ENCODE data around the gene AIF1L. TPM values are rescaled to one million over a fixed set of nuclear protein-coding genes. Genes with fewer than 3 reads are reported as not detected.

AIF1L gene
- total RNA-seq, 1 donor from 2014 or later: 16.2 TPM

DNA sequence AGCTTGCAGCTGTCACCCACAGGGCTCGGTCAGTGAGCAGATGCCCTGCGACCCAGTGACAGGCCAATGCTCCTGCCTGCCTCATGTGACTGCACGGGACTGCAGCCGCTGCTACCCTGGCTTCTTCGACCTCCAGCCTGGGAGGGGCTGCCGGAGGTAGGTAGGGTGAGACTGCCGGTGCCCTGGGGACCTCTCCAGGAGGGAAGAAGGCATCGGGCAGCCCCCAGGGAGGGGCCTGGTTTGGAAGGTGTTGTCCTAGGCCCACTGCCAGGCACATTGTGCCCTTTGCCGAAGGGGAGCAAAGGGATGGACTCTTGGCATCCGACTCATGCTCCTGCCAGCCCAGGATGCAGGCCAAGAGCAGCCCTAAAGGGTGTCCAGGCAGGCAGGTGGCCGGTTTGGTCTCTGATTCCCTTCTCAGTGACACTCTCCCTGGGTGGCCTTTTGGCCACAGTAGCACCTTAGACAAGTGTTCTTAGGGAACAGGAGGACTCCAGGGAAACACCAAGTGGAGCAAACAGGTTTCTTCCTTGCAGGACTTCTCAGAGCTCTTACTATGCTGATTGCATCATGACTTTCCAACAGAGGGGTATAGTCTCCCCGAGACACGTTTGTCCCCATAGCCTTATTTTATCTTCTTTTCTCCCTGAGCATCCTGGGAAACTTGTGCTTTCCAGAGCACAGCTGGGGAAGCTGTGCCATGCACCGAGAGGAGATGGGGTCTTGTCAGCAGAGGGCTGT lies 28.1 kb upstream of the AIF1L start:
- intact Hi-C loops (cut with DNase I): no loop called here
- Histone ChIP-seq H3K27ac (no peak overlapping the region), H3K27me3 (no peaks in the 10 kb centered on the region), H3K9me3 (no peaks in the 10 kb centered on the region), H3K4me3 (no peak overlapping the region), H3K4me1 (no peaks in the 10 kb centered on the region), H3K36me3 (no peaks in the 10 kb centered on the region)
- DNase-seq (ENCODE audit: extremely low spot score in 2 of 2): no peak
- no peak for TF ChIP-seq POLR2AphosphoS5 (IDR thresholded peaks at IDR 0.05; ENCODE audit: insufficient read depth in 1 of 2, low read depth in 1 of 2)
- TF ChIP-seq, protein P1, sequence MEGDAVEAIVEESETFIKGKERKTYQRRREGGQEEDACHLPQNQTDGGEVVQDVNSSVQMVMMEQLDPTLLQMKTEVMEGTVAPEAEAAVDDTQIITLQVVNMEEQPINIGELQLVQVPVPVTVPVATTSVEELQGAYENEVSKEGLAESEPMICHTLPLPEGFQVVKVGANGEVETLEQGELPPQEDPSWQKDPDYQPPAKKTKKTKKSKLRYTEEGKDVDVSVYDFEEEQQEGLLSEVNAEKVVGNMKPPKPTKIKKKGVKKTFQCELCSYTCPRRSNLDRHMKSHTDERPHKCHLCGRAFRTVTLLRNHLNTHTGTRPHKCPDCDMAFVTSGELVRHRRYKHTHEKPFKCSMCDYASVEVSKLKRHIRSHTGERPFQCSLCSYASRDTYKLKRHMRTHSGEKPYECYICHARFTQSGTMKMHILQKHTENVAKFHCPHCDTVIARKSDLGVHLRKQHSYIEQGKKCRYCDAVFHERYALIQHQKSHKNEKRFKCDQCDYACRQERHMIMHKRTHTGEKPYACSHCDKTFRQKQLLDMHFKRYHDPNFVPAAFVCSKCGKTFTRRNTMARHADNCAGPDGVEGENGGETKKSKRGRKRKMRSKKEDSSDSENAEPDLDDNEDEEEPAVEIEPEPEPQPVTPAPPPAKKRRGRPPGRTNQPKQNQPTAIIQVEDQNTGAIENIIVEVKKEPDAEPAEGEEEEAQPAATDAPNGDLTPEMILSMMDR (IDR thresholded peaks at IDR 0.05): no peak
- no peak for TF ChIP-seq POLR2A (IDR thresholded peaks at IDR 0.05)

DNA sequence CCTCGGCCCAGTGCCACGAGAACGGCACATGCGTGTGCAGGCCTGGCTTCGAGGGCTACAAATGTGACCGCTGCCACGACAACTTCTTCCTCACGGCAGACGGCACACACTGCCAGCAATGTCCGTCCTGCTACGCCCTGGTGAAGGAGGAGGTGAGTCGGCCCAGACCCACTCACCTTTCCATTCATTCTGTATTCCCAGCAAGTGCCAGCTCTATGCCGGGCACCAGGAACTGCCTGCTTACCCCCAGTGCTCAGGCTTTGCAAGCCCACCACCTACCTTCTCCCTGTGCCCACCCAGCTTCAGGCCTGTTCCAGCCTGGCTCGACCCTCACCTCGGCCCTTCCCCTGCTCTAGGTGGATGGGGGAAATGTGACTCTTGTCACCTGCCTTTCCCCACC lies 26.6 kb upstream of the AIF1L start:
- H3K9me3 ChIP-seq: no peaks in the 10 kb centered on the region
- H3K4me1 ChIP-seq: no peaks in the 10 kb centered on the region
- DNase-seq (ENCODE audit: extremely low spot score in 2 of 2): no peak
- intact Hi-C loops (cut with DNase I): no loop called here
- H3K27me3 ChIP-seq: no peaks in the 10 kb centered on the region
- TF ChIP-seq POLR2AphosphoS5 (IDR thresholded peaks at IDR 0.05; ENCODE audit: insufficient read depth in 1 of 2, low read depth in 1 of 2) (no peak), POLR2A (IDR thresholded peaks at IDR 0.05) (no peak)
- TF ChIP-seq, protein P1 (IDR thresholded peaks at IDR 0.05): no peak
- no peak overlapping the region for H3K4me3 ChIP-seq
- H3K27ac ChIP-seq: no peak overlapping the region
- no peaks in the 10 kb centered on the region for H3K36me3 ChIP-seq

DNA sequence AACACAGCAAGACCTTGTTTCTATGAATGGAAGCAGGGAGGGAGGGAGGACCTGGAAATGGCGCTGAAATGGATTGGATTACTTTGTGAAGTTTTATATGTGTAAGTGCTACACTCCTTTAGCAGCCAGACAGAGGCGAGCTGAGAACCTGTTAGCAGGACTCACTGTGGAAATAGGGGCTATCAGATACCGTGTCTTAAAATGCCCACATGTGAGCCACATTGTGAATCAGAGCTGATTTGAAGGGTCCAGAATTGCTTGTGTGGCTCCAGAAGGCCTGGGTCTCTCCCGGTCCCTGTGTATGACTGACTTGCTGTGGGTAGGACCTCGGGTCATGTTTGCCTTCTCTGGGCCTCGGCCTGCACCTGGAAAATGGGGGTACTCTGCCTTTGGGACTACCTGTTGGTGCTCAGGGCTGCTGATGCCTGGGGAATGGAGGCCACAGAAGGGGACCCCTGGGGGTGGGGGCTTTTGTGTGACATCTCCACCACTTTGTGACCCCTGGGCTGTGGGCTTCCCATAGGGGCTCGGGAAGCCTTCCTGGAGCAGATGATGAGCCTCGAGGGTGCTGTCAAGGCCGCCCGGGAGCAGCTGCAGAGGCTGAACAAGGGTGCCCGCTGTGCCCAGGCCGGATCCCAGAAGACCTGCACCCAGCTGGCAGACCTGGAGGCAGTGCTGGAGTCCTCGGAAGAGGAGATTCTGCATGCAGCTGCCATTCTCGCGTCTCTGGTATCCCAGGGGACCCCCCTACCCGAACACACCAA lies 24.0 kb upstream of the AIF1L start:
- H3K36me3 ChIP-seq: no peaks in the 10 kb centered on the region
- no peak overlapping the region for H3K27ac ChIP-seq
- intact Hi-C loops (cut with DNase I): no loop called here
- TF ChIP-seq POLR2A (IDR thresholded peaks at IDR 0.05) (no peak), POLR2AphosphoS5 (IDR thresholded peaks at IDR 0.05; ENCODE audit: insufficient read depth in 1 of 2, low read depth in 1 of 2) (no peak)
- TF ChIP-seq, protein P1 (IDR thresholded peaks at IDR 0.05): no peak
- no peak for DNase-seq (ENCODE audit: extremely low spot score in 2 of 2)
- no peaks in the 10 kb centered on the region for H3K4me1 ChIP-seq
- H3K27me3 ChIP-seq: no peaks in the 10 kb centered on the region
- no peaks in the 10 kb centered on the region for H3K9me3 ChIP-seq
- H3K4me3 ChIP-seq: no peak overlapping the region

DNA sequence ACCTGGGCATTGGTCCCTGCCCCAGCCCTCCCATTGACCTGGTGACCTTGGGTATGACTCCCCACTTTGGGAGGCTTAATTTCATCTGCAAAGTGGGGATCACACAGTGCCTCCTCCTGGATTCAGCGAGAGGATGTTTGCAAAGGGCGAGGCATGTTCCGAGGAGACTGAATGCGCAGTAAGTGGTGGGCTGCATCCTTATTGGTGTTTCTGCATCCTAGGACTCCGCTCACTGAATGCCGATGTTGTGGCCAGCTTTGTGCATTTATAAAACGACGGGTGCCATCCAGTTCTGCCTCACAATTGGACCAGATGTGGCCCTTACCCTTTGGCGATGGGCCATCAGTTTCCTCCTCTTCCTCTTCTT lies 23.5 kb upstream of the AIF1L start:
- intact Hi-C loops (cut with DNase I): no loop called here
- H3K27ac ChIP-seq: no peak overlapping the region
- H3K36me3 ChIP-seq: no peaks in the 10 kb centered on the region
- no peak for DNase-seq (ENCODE audit: extremely low spot score in 2 of 2)
- no peaks in the 10 kb centered on the region for H3K9me3 ChIP-seq
- no peaks in the 10 kb centered on the region for H3K27me3 ChIP-seq
- no peak overlapping the region for H3K4me3 ChIP-seq
- TF ChIP-seq POLR2A (IDR thresholded peaks at IDR 0.05): no peak
- no peaks in the 10 kb centered on the region for H3K4me1 ChIP-seq

DNA sequence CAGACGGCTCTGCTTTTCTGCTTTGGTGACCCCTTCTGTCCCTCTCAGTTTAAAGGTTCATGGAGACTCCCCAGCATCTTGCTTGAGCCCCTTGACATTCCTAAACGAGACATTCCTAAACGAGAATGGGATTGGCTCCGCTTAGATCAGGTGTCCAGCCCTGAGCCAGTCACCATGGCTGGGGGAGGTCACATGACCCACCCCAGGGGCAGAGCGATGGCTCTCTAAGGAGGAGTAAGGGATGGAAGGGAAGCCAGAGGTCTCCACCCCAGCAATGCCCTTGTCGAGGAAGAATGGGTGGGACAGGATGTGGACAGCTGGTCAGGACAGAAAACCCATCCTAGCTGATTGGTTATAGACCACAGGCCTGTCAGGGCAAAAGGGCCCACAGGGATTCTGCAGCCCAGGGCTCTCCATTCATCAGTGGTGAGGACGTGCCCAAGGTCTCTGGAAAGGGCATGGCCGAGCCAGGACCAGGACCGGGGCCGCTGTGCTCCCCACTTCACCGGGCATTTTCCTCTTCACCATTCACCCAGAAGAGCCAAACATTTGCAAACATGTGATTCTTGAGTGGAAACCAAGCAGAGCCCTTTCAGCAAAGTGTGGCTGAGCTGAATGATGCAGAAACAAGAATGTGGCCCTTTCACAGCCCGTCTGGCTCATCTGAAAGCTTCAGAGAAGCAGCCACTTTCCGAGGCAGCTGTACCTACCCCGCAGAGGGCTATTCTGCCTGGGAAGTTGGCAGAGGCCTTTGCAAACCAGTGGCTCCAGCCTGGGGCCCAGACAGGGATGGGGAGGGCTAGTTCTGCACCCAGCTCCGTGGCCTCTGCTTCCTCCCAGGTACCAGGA lies 19.8 kb upstream of the AIF1L start:
- intact Hi-C loops (cut with DNase I): no loop called here
- TF ChIP-seq POLR2A (IDR thresholded peaks at IDR 0.05) (no peak), POLR2AphosphoS5 (IDR thresholded peaks at IDR 0.05; ENCODE audit: insufficient read depth in 1 of 2, low read depth in 1 of 2) (no peak)
- TF ChIP-seq, protein P1 (IDR thresholded peaks at IDR 0.05): no peak
- H3K27me3 ChIP-seq: no peaks in the 10 kb centered on the region
- no peaks in the 10 kb centered on the region for H3K9me3 ChIP-seq
- no peak for DNase-seq (ENCODE audit: extremely low spot score in 2 of 2)
- no peak overlapping the region for H3K27ac ChIP-seq
- H3K4me1 ChIP-seq: no peaks in the 10 kb centered on the region
- no peak overlapping the region for H3K4me3 ChIP-seq
- H3K36me3 ChIP-seq: no peaks in the 10 kb centered on the region
